Activated CD4-positive, alpha-beta T cell treated with anti-CD3 and anti-CD28 coated beads, Interleukin-2, amount 10 ng/mL, durations not matched to agents 7 days and 5 days (primary cell): Measurements from ENCODE around the gene RBPJ. TPM values are rescaled to one million over a fixed set of nuclear protein-coding genes. Genes with fewer than 3 reads are reported as not detected.
A peak's percentile ranks its signal among the peaks of the same experiment; 100 is the strongest.

ENCODE experiments used
- CTCF ChIA-PET: fragments of 350-600 bp; sonication (Branson Sonifier 250); formaldehyde crosslinking; loops from one replicate; lab custom pipeline; 2021; ENCODE audit warnings: antibody characterized with exemption; lab: Charles Lee
- POLR2A ChIA-PET: fragments of 350-600 bp; sonication (Branson Sonifier 250); formaldehyde crosslinking; loops from one replicate; lab custom pipeline; 2021; ENCODE audit warnings: antibody characterized with exemption; lab: Charles Lee
- DNase-seq: peaks from one replicate; pipeline ENCODE4 v3.0.0-alpha.2; 2020
- H3K27ac Mint-ChIP-seq: one replicate; pipeline ENCODE4 v1.8.0; 2021; ENCODE audit warnings: mild to moderate bottlenecking, moderate library complexity, mixed read lengths
- H3K27me3 Mint-ChIP-seq: one replicate; pipeline ENCODE4 v1.8.0; 2021; ENCODE audit warnings: mixed read lengths
- H3K36me3 Mint-ChIP-seq: one replicate; pipeline ENCODE4 v1.8.0; 2021; ENCODE audit warnings: low read depth, mixed read lengths
- H3K4me1 Mint-ChIP-seq: one replicate; pipeline ENCODE4 v1.8.0; 2021; ENCODE audit warnings: mixed read lengths
- H3K4me3 Mint-ChIP-seq: one replicate; pipeline ENCODE4 v1.8.0; 2021; ENCODE audit warnings: mild to moderate bottlenecking, moderate library complexity, mixed read lengths
- H3K9me3 Mint-ChIP-seq: one replicate; pipeline ENCODE4 v1.8.0; 2021; ENCODE audit warnings: mixed read lengths
- total RNA-seq, 2 experiments: library from RNA; stranded (reverse); gene quantifications; one replicate each; pipeline ENCODE4 v1.2.3, GENCODE V29; 2021

Gene RBPJ
- total RNA-seq, 2 experiments from 2014 or later = 66.4 to 74.9 TPM

DNA sequence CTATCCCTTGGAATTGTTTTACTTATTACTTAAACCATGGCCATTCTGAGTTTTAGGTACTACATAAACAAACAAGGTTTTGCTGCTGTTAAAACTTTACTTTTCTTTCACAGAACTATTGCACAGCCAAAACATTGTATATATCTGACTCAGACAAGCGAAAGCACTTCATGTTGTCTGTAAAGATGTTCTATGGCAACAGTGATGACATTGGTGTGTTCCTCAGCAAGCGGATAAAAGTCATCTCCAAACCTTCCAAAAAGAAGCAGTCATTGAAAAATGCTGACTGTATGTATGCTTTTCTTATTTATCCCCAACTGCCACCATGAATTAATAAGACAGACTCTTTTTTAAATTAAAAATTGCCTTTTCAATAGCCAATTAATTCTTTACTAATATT, 99.6 kb downstream of the RBPJ start:
- Mint-ChIP-seq H3K9me3 (no peaks in the 10 kb centered on the region), H3K27me3 (no peaks in the 10 kb centered on the region), H3K36me3 (peaks cover 30% of the 10 kb centered on the region), H3K4me1 (no peaks in the 10 kb centered on the region), H3K27ac (no peak overlapping the region), H3K4me3 (no peak overlapping the region)
- DNase-seq = no peak
- CTCF ChIA-PET = no interaction called here
- POLR2A ChIA-PET = no interaction called here

DNA sequence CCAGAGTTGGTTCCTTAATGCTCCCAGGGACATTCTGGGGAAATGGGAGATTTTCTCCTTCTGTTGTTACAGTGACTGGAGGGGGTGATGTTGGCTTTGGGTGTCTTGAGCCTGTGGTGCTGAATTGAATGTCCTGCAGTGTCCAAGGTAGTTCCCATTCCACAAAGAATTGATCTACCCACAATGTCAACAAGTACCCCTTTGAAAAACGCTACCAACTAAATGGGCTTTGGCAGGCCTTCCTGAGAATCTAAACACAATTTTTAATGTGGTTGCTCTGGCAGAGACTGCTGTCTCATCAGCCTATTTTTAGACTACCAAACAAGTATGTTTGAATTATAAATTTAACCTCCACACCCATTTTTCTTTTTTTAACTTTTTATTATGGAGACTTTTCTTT, 100.1 kb downstream of the RBPJ start:
- DNase-seq = no peak
- Mint-ChIP-seq H3K9me3 (no peaks in the 10 kb centered on the region), H3K4me3 (no peak overlapping the region), H3K27me3 (no peaks in the 10 kb centered on the region), H3K36me3 (peaks cover 33% of the 10 kb centered on the region), H3K27ac (no peak overlapping the region), H3K4me1 (no peaks in the 10 kb centered on the region)
- CTCF ChIA-PET = no interaction called here
- POLR2A ChIA-PET = no interaction called here

DNA sequence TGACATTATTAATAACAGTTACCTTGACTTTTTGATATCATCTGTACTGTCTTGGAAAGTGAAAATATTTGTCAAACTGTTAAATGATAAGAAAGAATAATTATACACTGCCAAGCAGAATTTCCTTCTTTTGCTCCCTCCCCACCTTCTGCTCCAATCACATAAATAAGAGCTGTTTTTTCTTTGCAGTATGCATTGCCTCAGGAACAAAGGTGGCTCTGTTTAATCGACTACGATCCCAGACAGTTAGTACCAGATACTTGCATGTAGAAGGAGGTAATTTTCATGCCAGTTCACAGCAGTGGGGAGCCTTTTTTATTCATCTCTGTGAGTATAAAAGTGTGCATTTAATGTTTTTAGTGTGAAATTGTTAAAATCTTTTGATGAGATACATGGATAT, 103.3 kb downstream of the RBPJ start:
- no peaks in the 10 kb centered on the region for H3K27me3 Mint-ChIP-seq
- ChIA-PET POLR2A (no interaction called here), CTCF (no interaction called here)
- H3K27ac Mint-ChIP-seq = no peak overlapping the region
- no peaks in the 10 kb centered on the region for H3K9me3 Mint-ChIP-seq
- peaks cover 15% of the 10 kb centered on the region for H3K4me1 Mint-ChIP-seq
- no peak overlapping the region for H3K4me3 Mint-ChIP-seq
- no peak for DNase-seq
- peaks cover 32% of the 10 kb centered on the region for H3K36me3 Mint-ChIP-seq

DNA sequence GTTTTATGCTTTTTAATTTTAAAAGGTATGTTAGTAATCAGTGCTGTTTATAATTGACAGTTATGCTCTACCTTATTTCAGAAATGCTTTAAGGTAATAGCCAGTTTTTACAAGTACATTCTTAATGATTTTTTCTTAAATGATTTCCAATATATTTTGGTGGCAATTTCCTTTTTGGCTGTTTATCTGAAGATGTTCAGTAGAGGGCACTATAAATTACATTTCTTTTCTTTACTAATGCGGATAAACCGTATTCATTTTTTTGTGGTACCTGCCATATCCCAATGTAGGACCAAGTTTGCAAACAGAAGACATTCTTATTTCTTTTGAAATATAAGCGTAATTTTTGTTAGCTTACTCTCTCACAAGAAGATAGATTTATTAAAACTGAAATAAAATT, 104.0 kb downstream of the RBPJ start:
- no peak for DNase-seq
- peaks cover 15% of the 10 kb centered on the region for H3K4me1 Mint-ChIP-seq
- no peaks in the 10 kb centered on the region for H3K9me3 Mint-ChIP-seq
- POLR2A ChIA-PET = no interaction called here
- H3K4me3 Mint-ChIP-seq = no peak overlapping the region
- peaks cover 34% of the 10 kb centered on the region for H3K36me3 Mint-ChIP-seq
- no peaks in the 10 kb centered on the region for H3K27me3 Mint-ChIP-seq
- H3K27ac Mint-ChIP-seq = no peak overlapping the region
- CTCF ChIA-PET = no interaction called here

DNA sequence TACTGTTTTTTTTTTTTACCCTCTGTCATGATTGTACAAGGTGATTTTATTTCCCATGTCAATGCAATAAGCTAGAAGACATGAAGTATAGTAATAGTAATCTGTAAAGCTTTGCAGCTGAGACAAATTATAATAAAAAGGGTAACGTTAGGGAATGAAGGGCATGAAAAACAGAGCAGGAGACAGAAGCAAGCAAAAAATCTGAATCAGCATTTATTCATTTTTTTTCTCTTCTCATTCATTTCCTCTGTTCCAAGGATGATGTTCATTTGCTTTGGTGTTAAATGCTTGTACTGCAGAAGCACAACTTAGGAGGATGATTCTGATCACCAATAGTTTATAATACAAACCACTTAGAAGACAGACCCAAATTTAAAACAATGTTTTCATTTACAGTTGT, 105.1 kb downstream of the RBPJ start:
- no peak for DNase-seq
- peaks cover 15% of the 10 kb centered on the region for H3K4me1 Mint-ChIP-seq
- no peak overlapping the region for H3K4me3 Mint-ChIP-seq
- H3K9me3 Mint-ChIP-seq = no peaks in the 10 kb centered on the region
- ChIA-PET CTCF (interaction anchor here (0.7 kb wide), 1 partner anchor 497 kb away, joined by 4 read pairs; no protein-coding TSS in a partner anchor), POLR2A (no interaction called here)
- no peaks in the 10 kb centered on the region for H3K27me3 Mint-ChIP-seq
- peaks cover 43% of the 10 kb centered on the region for H3K36me3 Mint-ChIP-seq
- no peak overlapping the region for H3K27ac Mint-ChIP-seq

DNA sequence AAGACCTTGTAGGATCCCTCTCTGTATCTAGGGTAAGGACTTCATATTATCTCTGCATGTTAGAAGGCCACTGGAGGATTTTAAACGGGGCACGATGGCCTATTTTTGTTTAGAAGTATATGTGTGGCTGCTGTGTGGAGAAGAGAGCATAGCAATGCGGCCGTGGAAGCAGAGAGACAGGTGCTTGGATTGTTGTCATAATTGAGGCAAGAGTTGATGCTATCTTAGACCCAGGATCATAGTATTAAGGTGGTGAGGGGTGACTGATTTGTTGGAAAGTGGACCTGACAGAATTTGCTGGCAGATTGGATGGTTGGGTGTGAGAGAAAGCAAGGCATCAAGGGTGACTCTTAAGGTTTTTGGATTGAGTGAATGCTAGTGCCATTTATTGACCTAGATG, 106.1 kb downstream of the RBPJ start:
- POLR2A ChIA-PET = no interaction called here
- Mint-ChIP-seq H3K4me3 (no peak overlapping the region), H3K36me3 (peaks cover 40% of the 10 kb centered on the region), H3K27me3 (no peaks in the 10 kb centered on the region), H3K27ac (peak overlapping the region; percentile 16), H3K4me1 (peaks cover 15% of the 10 kb centered on the region), H3K9me3 (no peaks in the 10 kb centered on the region)
- CTCF ChIA-PET = interaction anchor here (0.6 kb wide), 1 partner anchor 19 kb away, joined by 4 read pairs; no protein-coding TSS in a partner anchor
- no peak for DNase-seq

DNA sequence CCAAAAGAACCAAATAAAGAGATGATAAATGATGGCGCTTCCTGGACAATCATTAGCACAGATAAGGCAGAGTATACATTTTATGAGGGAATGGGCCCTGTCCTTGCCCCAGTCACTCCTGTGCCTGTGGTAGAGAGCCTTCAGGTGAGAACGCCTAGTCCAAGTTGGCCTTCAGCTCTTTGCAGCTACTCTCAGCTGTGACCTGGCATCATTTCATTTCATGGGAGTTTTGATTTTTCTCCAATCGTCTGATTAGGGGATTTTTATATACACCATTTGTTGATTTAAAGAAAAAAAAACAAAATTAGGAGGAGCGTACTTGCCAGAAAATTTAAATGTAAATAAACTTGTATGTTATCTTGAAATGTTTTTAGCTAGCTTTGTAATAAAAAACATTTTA, 109.1 kb downstream of the RBPJ start:
- no peaks in the 10 kb centered on the region for H3K27me3 Mint-ChIP-seq
- H3K36me3 Mint-ChIP-seq = peaks cover 43% of the 10 kb centered on the region
- no peak overlapping the region for H3K27ac Mint-ChIP-seq
- peaks cover 15% of the 10 kb centered on the region for H3K4me1 Mint-ChIP-seq
- no peak for DNase-seq
- ChIA-PET CTCF (no interaction called here), POLR2A (no interaction called here)
- H3K4me3 Mint-ChIP-seq = no peak overlapping the region
- H3K9me3 Mint-ChIP-seq = no peaks in the 10 kb centered on the region

DNA sequence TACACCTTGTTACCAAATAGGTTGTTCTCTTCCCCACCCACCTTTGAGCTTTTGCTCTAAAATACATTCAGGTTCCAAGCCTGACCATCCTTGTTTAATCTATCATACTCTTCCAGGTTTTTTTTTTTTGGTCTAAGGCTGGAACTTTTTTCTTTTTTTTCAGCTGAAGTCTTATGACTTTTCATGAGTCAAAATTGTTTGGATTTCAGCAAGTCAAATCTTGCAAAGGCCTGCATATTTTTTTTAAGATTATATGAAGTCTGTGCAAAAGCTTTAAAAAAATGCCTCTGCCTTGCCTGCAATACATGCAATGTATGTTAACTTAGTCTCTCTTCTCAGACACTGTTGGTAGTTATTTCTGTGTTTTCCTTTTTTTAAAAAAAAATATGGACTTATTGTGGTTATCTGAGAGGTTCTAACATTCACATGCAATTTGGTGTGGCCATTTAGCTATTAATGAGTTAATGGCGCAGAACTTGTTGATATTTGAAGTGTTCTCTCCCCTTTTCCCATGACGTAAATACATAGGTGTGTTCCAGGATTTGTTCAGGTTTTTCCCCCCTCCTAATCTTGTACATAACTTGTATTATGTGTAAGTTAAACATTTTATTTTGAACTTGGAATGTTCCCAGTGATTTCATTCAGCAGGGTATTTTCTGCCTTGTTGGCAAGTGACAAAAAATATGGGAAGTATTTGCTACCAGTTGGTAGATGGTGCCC, 110.8 kb downstream of the RBPJ start:
- POLR2A ChIA-PET = no interaction called here
- Mint-ChIP-seq H3K36me3 (peaks cover 33% of the 10 kb centered on the region), H3K4me3 (no peak overlapping the region), H3K9me3 (no peaks in the 10 kb centered on the region), H3K27ac (no peak overlapping the region), H3K4me1 (peaks cover 12% of the 10 kb centered on the region), H3K27me3 (no peaks in the 10 kb centered on the region)
- CTCF ChIA-PET = interaction anchor here (0.6 to 2.0 kb wide), 3 partner anchors 44 to 444 kb away, joined by 3 to 5 read pairs (median 3); no protein-coding TSS in a partner anchor
- DNase-seq = no peak

DNA sequence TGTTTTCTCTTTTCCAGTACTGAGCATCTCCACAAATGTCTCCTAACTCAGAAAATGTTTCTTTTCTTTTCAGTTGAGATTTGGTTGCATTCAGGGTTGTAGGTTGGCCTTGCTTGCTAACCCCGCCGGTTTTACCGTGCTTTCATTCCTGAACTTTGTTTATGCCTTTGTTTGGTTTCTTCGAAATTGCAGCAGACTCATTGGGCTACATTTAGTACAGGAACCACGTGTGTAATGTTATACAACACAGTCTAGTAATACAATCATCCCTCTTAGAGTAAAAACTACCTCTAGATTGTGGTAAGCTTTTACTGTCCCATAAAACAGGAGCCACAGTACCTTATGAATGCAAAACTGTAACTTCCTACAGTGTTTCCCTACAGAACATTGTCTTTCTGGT, 111.6 kb downstream of the RBPJ start:
- CTCF ChIA-PET = interaction anchor here (2.0 kb wide), 1 partner anchor 445 kb away, joined by 5 read pairs; no protein-coding TSS in a partner anchor
- no peak for DNase-seq
- Mint-ChIP-seq H3K27ac (no peak overlapping the region), H3K27me3 (no peaks in the 10 kb centered on the region), H3K36me3 (peaks cover 29% of the 10 kb centered on the region), H3K9me3 (no peaks in the 10 kb centered on the region), H3K4me3 (no peak overlapping the region), H3K4me1 (peaks cover 4% of the 10 kb centered on the region)
- POLR2A ChIA-PET = no interaction called here

DNA sequence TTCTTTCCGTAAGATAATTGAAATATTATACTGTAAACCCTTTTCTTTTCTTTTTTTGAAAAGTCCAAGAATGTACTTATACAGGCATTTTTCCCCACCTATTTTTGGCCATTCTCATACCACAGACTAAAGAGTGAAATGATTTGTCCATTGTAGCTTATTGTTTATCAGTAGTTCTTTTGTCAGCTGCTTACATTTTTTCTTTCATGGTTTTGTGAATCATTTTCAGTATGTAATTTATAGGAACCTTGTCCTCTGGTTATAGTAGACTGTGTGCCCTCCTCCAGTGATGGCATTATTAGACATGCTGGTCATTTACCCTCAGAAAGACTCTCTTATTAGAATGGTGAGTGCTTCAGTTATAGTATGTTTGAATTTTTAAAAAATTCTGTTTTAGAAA, 112.7 kb downstream of the RBPJ start:
- H3K27me3 Mint-ChIP-seq = no peaks in the 10 kb centered on the region
- CTCF ChIA-PET = no interaction called here
- no peaks in the 10 kb centered on the region for H3K9me3 Mint-ChIP-seq
- peaks cover 27% of the 10 kb centered on the region for H3K36me3 Mint-ChIP-seq
- H3K4me1 Mint-ChIP-seq = no peaks in the 10 kb centered on the region
- POLR2A ChIA-PET = no interaction called here
- no peak overlapping the region for H3K4me3 Mint-ChIP-seq
- no peak overlapping the region for H3K27ac Mint-ChIP-seq
- DNase-seq = no peak

DNA sequence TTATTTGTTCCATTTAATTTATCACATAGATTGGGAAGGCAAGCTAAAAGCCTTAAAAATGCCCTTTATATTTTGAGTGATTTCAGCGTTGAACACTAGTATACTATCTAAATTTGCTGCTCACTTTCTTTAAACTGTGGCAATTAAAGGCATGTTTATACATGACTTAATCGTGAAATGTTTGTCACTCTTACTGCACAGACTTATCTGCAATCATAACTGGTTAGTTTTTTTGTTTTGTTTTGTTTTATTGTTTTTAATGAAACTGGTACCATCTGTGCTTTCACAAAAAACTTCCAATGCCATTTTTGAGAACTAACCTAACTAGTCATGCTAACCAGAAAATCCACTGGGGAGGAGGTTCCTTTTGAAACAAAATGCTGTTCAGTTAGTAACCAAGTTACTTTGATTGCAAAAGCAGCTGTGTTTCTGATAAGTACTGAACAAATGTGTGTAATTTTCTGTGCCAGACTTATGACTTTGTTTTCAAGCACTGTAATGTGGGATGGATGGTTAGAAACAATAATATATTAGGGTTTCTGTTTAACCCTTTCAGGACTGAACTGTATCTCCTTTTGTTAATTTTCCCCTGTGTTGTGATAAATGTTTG, 113.3 kb downstream of the RBPJ start:
- ChIA-PET CTCF (interaction anchor here (1.0 kb wide), 1 partner anchor 27 kb away, joined by 3 read pairs; no protein-coding TSS in a partner anchor), POLR2A (no interaction called here)
- H3K27me3 Mint-ChIP-seq = no peaks in the 10 kb centered on the region
- H3K27ac Mint-ChIP-seq = no peak overlapping the region
- H3K4me1 Mint-ChIP-seq = no peaks in the 10 kb centered on the region
- DNase-seq = no peak
- H3K4me3 Mint-ChIP-seq = no peak overlapping the region
- peaks cover 27% of the 10 kb centered on the region for H3K36me3 Mint-ChIP-seq
- H3K9me3 Mint-ChIP-seq = no peaks in the 10 kb centered on the region

DNA sequence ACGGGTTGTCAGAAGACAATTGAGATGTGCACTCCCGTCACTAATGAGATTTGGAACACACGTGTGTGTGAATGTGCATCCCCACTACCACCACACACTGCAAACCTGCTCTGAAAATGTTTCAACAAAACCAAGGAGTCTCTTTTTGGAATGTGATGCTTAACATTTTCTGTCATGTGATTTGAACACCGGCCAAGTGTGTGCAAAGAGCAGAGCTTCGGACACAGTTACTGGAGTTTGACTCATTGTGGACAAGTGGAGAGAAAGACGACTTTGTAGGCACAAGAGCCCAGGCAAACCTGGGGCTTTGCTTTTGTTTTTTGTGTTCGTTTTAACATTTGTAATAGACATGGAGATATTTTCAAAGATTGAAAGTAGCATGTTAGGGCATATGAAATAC, 120.3 kb downstream of the RBPJ start:
- no peak overlapping the region for H3K4me3 Mint-ChIP-seq
- H3K4me1 Mint-ChIP-seq = no peaks in the 10 kb centered on the region
- no peaks in the 10 kb centered on the region for H3K27me3 Mint-ChIP-seq
- peaks cover 2% of the 10 kb centered on the region for H3K36me3 Mint-ChIP-seq
- POLR2A ChIA-PET = no interaction called here
- DNase-seq = no peak
- CTCF ChIA-PET = no interaction called here
- H3K9me3 Mint-ChIP-seq = peaks cover 5% of the 10 kb centered on the region
- no peak overlapping the region for H3K27ac Mint-ChIP-seq

DNA sequence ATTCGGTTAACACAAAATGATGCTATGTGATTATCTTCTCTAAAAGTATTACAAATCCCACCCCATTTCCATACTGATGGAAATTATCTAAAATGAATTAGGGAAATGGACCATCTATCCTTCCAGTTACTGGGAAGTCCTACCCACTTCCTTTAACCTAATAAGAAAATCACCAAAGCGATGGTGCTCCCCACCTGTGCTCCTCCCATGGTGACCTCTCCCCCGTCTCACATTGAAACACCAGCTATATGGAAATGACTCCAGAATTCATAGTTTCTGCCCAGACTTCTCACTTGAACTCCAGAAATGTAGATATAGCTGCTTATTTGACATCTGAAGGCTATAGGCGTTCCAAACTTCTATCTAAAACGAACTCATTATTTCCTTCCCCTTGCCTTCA, 121.0 kb downstream of the RBPJ start:
- Mint-ChIP-seq H3K4me1 (no peaks in the 10 kb centered on the region), H3K36me3 (peaks cover 4% of the 10 kb centered on the region), H3K27ac (no peak overlapping the region), H3K9me3 (peaks cover 7% of the 10 kb centered on the region), H3K4me3 (no peak overlapping the region), H3K27me3 (peaks cover 6% of the 10 kb centered on the region)
- no peak for DNase-seq
- ChIA-PET CTCF (interaction anchor here (0.8 kb wide), 1 partner anchor 24 kb away, joined by 4 read pairs; no protein-coding TSS in a partner anchor), POLR2A (no interaction called here)
